HG03025 (cell line): Measurements from ENCODE around the gene UBASH3B.

Experiments used
- ATAC-seq: cut with Tn5 transposase; IDR thresholded peaks from one replicate; pipeline ENCODE4 v1.9.1; 2021; ENCODE audit warnings: mild to moderate bottlenecking, moderate library complexity; ENCODE audit not compliant: unreplicated experiment, low FRiP score

The UBASH3B gene

GRCh38 chr11:122705396-122705795 lies 49.9 kb downstream of the UBASH3B start:
- no peak for ATAC-seq

- no peak for ATAC-seq
Observed at GRCh38 chr11:122706291-122707088, 51.0 kb downstream of the UBASH3B start.

GRCh38 chr11:122707111-122707510 lies 51.6 kb downstream of the UBASH3B start:
- ATAC-seq, result no peak

- no peak for ATAC-seq
Observed at GRCh38 chr11:122707901-122708300, 52.4 kb downstream of the UBASH3B start.

- no peak for ATAC-seq
Observed at GRCh38 chr11:122709039-122709760, 53.7 kb downstream of the UBASH3B start.

DNA sequence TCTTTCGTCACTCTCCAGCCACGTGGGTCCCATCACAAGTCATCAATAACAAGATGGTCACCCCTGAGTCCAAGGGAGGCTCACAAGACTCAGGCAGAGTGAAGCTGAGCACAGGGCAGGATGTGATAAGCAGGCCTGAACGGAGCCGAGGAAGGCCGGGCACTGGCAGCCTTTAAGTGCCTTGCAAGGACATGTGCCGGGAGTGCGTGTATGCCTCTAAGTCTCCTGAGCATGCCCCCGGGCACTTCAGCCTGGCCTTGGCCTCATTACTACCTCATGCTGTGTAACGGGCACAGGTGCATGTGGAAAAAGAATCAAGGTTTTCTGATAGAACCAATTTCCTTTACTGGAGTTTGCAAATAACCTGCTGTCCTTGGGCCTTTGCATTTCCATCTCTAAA lies 55.8 kb downstream of the UBASH3B start:
- ATAC-seq, result no peak

DNA sequence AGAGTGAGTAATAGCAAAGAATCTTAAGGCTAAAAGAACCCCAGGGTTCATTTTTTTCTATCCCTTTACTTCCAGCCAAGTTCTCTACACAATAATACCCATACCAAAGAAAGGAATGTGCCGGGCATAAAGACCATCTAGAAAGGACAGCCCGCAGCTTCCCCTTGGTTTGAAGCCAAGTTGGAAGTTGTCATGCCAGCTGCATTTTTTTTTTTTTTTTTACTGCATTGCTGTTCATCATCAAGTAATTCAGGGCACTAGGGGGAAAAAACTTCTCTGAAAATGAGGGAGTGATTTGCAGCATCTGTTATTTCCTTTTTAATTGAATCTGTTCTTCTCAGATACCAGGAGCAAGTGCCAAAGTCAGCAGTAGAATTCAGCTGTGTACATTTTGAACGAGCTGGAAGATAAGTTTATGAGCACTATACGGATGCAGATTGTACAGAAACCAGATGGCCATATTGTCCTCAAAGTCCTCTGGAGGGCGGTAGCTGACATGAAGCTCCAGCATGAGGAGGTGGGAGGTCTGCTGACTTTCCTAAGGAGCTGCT lies 56.4 kb downstream of the UBASH3B start:
- ATAC-seq, result no peak

GRCh38 chr11:122714004-122714403 lies 58.5 kb downstream of the UBASH3B start:
- ATAC-seq, result no peak

DNA sequence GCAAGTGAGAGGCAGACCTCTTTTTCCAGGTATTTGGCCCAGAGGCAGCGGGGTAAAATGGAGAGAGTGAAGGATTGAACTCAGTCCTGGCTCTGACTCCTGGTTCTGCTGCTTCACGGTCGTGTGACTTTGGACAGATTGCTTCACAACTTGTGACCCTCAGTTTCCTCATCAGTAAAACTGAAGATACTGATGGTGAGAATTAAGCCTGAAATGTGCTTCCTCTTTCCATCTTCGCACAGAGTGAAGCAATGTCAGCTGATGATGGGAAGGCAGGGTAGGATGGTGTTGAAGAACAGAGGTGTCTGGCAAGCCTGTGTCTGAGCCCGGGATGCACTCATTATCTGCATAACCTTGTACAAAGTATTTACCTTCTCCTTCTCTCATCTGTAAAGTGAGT lies 59.0 kb downstream of the UBASH3B start:
- no peak for ATAC-seq

GRCh38 chr11:122715548-122716440 lies 60.3 kb downstream of the UBASH3B start:
- no peak for ATAC-seq

DNA sequence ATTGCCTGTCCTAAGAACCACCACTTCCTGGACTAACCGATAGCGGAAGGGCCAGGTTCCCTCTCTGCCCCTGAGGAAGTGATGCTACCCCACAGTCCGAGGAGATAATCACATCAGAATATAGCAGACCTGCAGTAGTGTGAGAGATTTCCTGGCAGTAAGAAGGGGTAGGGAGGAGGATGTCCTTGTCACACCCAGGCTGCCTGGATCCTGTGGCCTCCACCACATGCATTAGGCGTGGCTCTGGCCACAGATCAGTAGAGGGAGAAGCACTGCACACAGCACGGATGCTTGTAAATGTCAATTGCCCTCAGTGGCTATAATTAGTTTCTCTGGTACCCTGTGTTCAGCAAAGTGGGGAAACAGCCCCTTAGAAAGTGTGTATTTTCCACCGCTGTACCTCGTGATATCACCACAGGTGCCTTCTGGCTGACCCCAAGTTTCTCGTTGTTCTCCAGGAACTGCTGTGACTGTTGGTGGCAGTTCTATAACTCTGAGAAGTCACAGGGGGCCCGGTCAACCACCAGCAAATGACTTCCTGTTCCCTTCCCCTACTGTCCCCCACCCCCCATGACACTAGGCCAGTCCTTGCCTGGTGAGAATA lies 61.8 kb downstream of the UBASH3B start:
- peak; percentile 76 for ATAC-seq

- no peak for ATAC-seq
Observed at GRCh38 chr11:122720107-122720881, 64.8 kb downstream of the UBASH3B start.

- no peak for ATAC-seq
Observed at GRCh38 chr11:122721201-122721963, 65.9 kb downstream of the UBASH3B start.

GRCh38 chr11:122721964-122722266 lies 66.4 kb downstream of the UBASH3B start:
- ATAC-seq, result no peak

- no peak for ATAC-seq
Observed at GRCh38 chr11:122723106-122723505, 67.6 kb downstream of the UBASH3B start.

DNA sequence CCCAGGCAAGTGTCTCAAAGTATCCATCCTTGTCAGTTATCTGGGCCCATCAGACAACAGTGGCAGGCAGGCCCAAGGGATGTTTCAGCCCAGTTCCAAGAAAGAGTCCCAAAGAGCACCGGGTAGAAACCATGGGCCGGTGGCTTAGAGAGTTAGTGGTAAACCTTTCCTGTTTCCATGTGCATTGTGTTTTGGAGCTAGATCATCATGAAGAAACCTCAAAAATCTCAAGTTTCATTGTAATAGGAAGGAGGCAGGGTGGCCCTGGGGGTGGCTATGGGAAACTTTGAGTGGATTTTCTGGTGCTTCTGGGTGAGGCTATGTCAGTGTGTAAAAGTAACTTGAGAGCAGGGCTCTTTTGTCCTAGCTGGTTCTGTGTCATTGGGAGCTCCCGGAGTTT lies 68.1 kb downstream of the UBASH3B start:
- ATAC-seq, result no peak

DNA sequence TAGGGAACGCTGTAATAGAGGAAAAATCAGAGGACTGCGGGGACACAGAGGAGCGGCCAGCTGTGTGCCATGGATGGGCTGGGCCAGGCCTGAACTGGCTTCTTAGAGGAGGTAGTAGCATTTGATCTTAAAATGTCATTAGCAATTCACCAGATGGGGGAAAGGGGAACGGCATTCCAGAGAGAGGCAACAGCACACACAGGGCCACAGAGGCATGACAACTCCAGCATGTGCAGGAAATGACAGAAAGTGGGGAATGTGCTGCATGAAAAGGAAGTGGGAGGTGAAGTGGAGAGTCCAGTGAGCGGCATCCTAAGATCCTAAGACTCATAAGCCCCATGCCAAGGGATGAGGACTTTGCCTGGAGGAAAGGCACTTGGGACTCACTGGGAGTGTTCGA lies 69.0 kb downstream of the UBASH3B start:
- no peak for ATAC-seq

DNA sequence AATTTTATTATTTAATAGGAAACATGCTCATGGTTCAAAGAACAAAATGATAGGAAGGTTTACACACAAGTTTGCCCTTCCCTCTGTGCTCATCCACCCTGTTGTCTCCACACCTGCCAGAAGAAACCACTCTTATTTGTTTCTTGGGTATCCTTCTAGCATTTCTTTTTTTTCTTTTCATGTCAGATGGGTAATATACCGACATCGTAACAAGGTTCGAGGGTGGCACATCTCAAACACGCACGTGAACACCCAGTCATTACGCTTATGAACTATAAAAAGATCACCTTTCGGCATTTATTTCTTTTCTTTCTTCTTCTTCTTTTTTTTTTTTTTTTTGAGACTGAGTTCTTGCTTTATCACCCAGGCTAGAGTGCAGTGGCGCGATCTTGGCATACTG lies 70.5 kb downstream of the UBASH3B start:
- no peak for ATAC-seq
